Stomach (tissue), 9 donors: ENCODE data around the gene ANKRD22. TPM values are rescaled to one million over a fixed set of nuclear protein-coding genes. Genes with fewer than 3 reads are reported as not detected.

Source experiments
- DNase-seq, 2 donors: peaks; one replicate each; pipeline versions ENCODE4 v3.0.0 to v3.0.0-alpha.2; 2013 to 2019
- H3K27ac ChIP-seq, 5 donors: fragments of 200-600 bp in 4 of 5; sonication (generic) in 4 of 5; one replicate each; pipeline ENCODE4 v1.5.1; 2013 to 2019; ENCODE audit warnings: mild to moderate bottlenecking in 1 of 5, moderate library complexity in 1 of 5
- H3K27me3 ChIP-seq, 3 donors: fragments of 200-600 bp; sonication (generic); one replicate each; pipeline ENCODE4 v1.5.1; 2017 to 2019; ENCODE audit warnings: mixed run types in 1 of 3
- H3K36me3 ChIP-seq, 4 donors: fragments of 200-600 bp; sonication (generic); 1 replicate in 3 of 4; 2 replicates in 1 of 4; pipeline ENCODE4 v1.5.1; 2016 to 2019
- H3K4me1 ChIP-seq, 4 donors: fragments of 200-600 bp; sonication (generic); one replicate each; pipeline ENCODE4 v1.5.1; 2016 to 2019
- H3K4me3 ChIP-seq, 4 donors: fragments of 200-600 bp; sonication (generic) in 3 of 4; one replicate each; pipeline ENCODE4 v1.5.1; 2016 to 2019; ENCODE audit warnings: mild to moderate bottlenecking in 1 of 4
- H3K9me3 ChIP-seq, 4 donors: fragments of 200-600 bp; sonication (generic); one replicate each; pipeline ENCODE4 v1.5.1; 2016 to 2019
- EP300 ChIP-seq: sonication (generic); formaldehyde crosslinking; IDR thresholded peaks from one replicate; pipeline ENCODE4 v1.6.1; 2017; ENCODE audit warnings: antibody characterized with exemption
- POLR2A ChIP-seq, 4 donors: fragments of 450-650 bp; IDR thresholded peaks; one replicate each; pipeline ENCODE4 v1.6.1; 2016; ENCODE audit warnings: antibody characterized with exemption in 4 of 4, control low read depth in 2 of 4, mild to moderate bottlenecking in 1 of 4, moderate library complexity in 1 of 4
- POLR2AphosphoS5 ChIP-seq, 3 donors: sonication (generic); formaldehyde crosslinking; IDR thresholded peaks; one replicate each; pipeline ENCODE4 v1.6.1; 2016; ENCODE audit warnings: antibody characterized with exemption in 3 of 3
- WGBS, 5 donors: extraction: QIAGEN DNeasy Blood & Tissue Kit in 3 of 5; methylation state at CpG; one replicate each; pipeline versions ENCODE4 v1.1.5 to v1.1.7; 2013 to 2018; 5-methylcytosine and 5-hydroxymethylcytosine counted together
- intact Hi-C: fragments of 100-400 bp; cut with DNase I; formaldehyde crosslinking; loops from one replicate; pipeline ENCODE4 v1.15.1; 2023; ENCODE audit warnings: low total_unique reads
- polyA plus RNA-seq, 3 donors: library from polyadenylated mRNA; stranded (reverse); fragments of 200-250 nt; gene quantifications; one replicate each; pipeline ENCODE4 v1.2.3, GENCODE V29; 2013
- total RNA-seq, 5 donors: library from RNA; depleted of rRNA; stranded (reverse); fragments of >200 nt; gene quantifications; one replicate each; pipeline versions ENCODE4 v1.1.0 to v1.2.3, GENCODE V29; 2014 to 2016
- TF ChIP-seq, protein P1 (sequence below), 7 experiments: fragments of 450-650 bp in 4 of 7; fragments of 200-600 bp in 3 of 7; sonication (generic) in 3 of 7; IDR thresholded peaks; one replicate each; pipeline ENCODE4 v1.5.1; 2016 to 2019; ENCODE audit warnings: antibody characterized with exemption in 7 of 7, control low read depth in 2 of 7, mild to moderate bottlenecking in 1 of 7
- donor health status: healthy with polysubstance abuse.
- donor health status: Bipolar disorder and iron deficiency.
- donor health status: healthy.

ANKRD22 gene
- total and polyA plus RNA-seq, 8 donors: 6.4 to 63.9 (median 36.4) TPM

DNA sequence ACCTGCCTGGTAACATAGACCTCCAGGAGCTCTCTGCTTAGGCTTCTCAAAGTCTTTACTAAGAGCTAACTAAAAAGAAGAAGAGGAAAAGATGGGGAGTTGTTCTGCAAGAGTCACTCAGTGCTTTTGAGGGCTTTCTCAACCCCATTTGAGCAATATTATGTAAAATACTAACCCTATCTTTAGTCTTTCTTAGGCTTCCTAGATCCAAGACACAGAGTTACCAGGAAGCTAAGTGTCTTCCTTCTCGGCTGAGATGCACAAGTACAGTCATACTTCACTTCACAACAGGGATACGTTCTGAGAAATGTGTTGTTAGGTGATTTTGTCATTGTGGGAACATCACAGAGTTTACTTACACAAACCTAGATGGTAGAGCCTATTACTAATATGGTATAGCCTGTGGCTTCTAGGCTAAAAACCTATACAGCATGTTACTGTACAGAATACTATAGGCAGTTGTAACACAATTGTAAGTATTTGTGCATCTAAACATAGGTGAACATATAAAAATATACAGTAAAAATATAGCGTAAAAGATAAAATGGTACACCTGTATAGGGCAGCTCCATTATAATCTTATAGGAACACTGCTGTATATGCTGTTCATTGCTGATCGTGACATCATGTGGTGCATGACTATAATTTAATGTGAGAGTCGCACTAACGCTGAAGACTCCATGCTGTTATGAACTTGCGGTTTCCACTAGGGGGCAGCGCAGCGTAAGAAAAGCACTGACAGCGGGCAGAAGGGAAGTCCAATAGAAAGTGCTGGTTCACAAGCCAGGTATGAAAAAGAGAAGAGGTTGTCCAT, 16.3 kb downstream of the ANKRD22 start:
- H3K9me3 ChIP-seq: no peaks in the 10 kb centered on the region
- no peak overlapping the region for H3K4me3 ChIP-seq
- peak in 1 of 3 donors; percentile 84 for TF ChIP-seq POLR2AphosphoS5 (IDR thresholded peaks at IDR 0.05)
- TF ChIP-seq, protein P1, sequence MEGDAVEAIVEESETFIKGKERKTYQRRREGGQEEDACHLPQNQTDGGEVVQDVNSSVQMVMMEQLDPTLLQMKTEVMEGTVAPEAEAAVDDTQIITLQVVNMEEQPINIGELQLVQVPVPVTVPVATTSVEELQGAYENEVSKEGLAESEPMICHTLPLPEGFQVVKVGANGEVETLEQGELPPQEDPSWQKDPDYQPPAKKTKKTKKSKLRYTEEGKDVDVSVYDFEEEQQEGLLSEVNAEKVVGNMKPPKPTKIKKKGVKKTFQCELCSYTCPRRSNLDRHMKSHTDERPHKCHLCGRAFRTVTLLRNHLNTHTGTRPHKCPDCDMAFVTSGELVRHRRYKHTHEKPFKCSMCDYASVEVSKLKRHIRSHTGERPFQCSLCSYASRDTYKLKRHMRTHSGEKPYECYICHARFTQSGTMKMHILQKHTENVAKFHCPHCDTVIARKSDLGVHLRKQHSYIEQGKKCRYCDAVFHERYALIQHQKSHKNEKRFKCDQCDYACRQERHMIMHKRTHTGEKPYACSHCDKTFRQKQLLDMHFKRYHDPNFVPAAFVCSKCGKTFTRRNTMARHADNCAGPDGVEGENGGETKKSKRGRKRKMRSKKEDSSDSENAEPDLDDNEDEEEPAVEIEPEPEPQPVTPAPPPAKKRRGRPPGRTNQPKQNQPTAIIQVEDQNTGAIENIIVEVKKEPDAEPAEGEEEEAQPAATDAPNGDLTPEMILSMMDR (IDR thresholded peaks at IDR 0.05): peak in 5 of 7 experiments; percentile 78 to 92 (median 85)
- TF ChIP-seq EP300: no peak
- peaks cover 0 to 15% (median 0%) of the 10 kb centered on the region in 4 donors for H3K36me3 ChIP-seq
- intact Hi-C loops: loop anchor here (5.0 to 10.0 kb wide), 2 partner anchors 49 to 97 kb away; partner anchors contain the start of gene STAMBPL1
- 14 to 20% (median 18%) methylated on average over 10 of the region's 10 CpGs for WGBS, 5 donors
- H3K4me1 ChIP-seq: peaks cover 7 to 75% (median 32%) of the 10 kb centered on the region in 4 donors
- H3K27ac ChIP-seq: peak overlapping the region in 2 of 5 donors; percentile 1 to 29
- H3K27me3 ChIP-seq: no peaks in the 10 kb centered on the region
- DNase-seq: peak; percentile 87 to 96

DNA sequence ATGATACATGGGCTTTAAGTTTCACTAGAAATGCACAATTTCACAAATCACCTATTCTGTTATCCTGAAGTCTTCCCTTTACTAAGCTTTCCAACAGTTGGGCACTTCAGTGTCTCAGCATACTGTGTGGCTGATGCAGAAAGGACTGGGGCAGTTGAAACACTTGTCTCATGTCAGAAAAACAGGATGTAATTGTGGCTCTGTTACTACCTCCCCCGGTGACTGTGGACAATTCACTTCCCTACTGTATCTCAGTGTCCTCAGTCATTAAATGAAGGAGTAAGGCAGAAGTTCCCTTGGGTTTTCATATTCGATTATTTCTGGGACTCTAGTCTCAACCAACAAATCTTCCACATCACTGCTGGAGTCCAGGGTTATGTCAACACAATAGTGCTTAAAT, 17.9 kb downstream of the ANKRD22 start:
- Histone ChIP-seq H3K27me3 (no peaks in the 10 kb centered on the region), H3K27ac (no peak overlapping the region), H3K4me1 (peaks cover 0 to 63% (median 26%) of the 10 kb centered on the region in 4 donors), H3K36me3 (peaks cover 0 to 28% (median 6%) of the 10 kb centered on the region in 4 donors), H3K4me3 (no peak overlapping the region), H3K9me3 (no peaks in the 10 kb centered on the region)
- WGBS, 5 donors: 48 to 66% (median 56%) methylated on average over 2 of the region's 2 CpGs
- intact Hi-C loops: loop anchor here (10.0 kb wide), 1 partner anchor 51 kb away; the partner anchor contains the start of gene STAMBPL1
- TF ChIP-seq EP300 (no peak), POLR2A (IDR thresholded peaks at IDR 0.05) (no peak), POLR2AphosphoS5 (IDR thresholded peaks at IDR 0.05) (no peak)
- TF ChIP-seq, protein P1 (IDR thresholded peaks at IDR 0.05): no peak
- no peak for DNase-seq

DNA sequence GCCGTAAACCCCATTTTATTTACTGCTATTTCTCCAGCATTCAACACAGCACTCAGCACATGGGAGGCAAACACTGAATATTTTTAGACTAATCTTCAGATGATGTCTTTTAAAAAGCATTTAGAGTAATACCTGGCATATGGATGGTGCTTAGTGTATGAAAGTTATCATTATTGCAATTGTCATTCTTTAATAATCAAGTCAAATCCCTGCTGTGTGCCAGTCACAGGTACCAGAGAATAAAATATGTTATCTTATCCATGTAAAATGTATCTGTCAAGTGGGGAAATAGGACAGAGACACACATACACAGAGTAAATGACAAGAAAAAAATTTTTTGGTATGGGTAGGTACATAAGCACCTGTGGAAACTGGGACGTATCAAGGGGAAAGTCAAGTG, 18.5 kb downstream of the ANKRD22 start:
- peaks cover 0 to 31% (median 9%) of the 10 kb centered on the region in 4 donors for H3K36me3 ChIP-seq
- no peak overlapping the region for H3K27ac ChIP-seq
- no peak overlapping the region for H3K4me3 ChIP-seq
- H3K9me3 ChIP-seq: no peaks in the 10 kb centered on the region
- intact Hi-C loops: loop anchor here (10.0 kb wide), 1 partner anchor 52 kb away; the partner anchor contains the start of gene STAMBPL1
- peaks cover 0 to 57% (median 23%) of the 10 kb centered on the region in 4 donors for H3K4me1 ChIP-seq
- no peak for TF ChIP-seq POLR2A (IDR thresholded peaks at IDR 0.05)
- TF ChIP-seq POLR2AphosphoS5 (IDR thresholded peaks at IDR 0.05): no peak
- no peak for TF ChIP-seq EP300
- TF ChIP-seq, protein P1 (IDR thresholded peaks at IDR 0.05): no peak
- H3K27me3 ChIP-seq: no peaks in the 10 kb centered on the region
- WGBS, 5 donors: 77 to 92% (median 87%) methylated on average over 2 of the region's 2 CpGs
- DNase-seq: no peak

DNA sequence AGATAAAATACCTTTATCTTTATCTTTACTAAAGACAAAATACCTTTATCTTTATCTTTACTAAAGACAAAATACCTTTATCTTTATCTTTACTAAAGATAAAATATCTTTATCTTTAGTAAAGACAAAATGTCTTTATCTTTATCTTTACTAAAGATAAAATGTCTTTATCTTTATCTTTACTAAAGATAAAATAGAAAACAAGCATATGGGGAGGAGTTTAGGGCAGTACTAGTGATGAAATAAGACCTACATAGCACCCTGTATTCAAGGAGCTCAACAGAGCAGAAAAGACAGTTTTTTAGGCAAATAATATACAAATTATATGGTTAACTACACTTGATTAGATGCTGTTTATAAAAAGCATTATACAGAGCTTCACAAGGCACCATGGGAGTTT, 19.3 kb downstream of the ANKRD22 start:
- DNase-seq: no peak
- intact Hi-C loops: loop anchor here (10.0 kb wide), 1 partner anchor 52 kb away; the partner anchor contains the start of gene STAMBPL1
- H3K9me3 ChIP-seq: no peaks in the 10 kb centered on the region
- peaks cover 0 to 53% (median 23%) of the 10 kb centered on the region in 4 donors for H3K4me1 ChIP-seq
- H3K27ac ChIP-seq: no peak overlapping the region
- TF ChIP-seq, protein P1 (IDR thresholded peaks at IDR 0.05): no peak
- no peak for TF ChIP-seq EP300
- no peak for TF ChIP-seq POLR2AphosphoS5 (IDR thresholded peaks at IDR 0.05)
- no peak for TF ChIP-seq POLR2A (IDR thresholded peaks at IDR 0.05)
- no peaks in the 10 kb centered on the region for H3K27me3 ChIP-seq
- H3K4me3 ChIP-seq: no peak overlapping the region
- peaks cover 0 to 39% (median 9%) of the 10 kb centered on the region in 4 donors for H3K36me3 ChIP-seq
